Measurements from ENCODE around the gene PTPRN.

PTPRN gene

GRCh38 chr2:219252084-219252483 is 57.1 kb downstream of the PTPRN start:
- DNase-seq, result no peak
- in situ Hi-C loops (cut with MboI; ENCODE audit: low pct_unique_long_range_greater_than_20kb, low sequenced_read_pairs), result no loop called here

- no peak for DNase-seq
- in situ Hi-C loops (cut with MboI; ENCODE audit: low pct_unique_long_range_greater_than_20kb, low sequenced_read_pairs), result no loop called here
Observed at GRCh38 chr2:219251656-219252055, 57.5 kb downstream of the PTPRN start.

DNA sequence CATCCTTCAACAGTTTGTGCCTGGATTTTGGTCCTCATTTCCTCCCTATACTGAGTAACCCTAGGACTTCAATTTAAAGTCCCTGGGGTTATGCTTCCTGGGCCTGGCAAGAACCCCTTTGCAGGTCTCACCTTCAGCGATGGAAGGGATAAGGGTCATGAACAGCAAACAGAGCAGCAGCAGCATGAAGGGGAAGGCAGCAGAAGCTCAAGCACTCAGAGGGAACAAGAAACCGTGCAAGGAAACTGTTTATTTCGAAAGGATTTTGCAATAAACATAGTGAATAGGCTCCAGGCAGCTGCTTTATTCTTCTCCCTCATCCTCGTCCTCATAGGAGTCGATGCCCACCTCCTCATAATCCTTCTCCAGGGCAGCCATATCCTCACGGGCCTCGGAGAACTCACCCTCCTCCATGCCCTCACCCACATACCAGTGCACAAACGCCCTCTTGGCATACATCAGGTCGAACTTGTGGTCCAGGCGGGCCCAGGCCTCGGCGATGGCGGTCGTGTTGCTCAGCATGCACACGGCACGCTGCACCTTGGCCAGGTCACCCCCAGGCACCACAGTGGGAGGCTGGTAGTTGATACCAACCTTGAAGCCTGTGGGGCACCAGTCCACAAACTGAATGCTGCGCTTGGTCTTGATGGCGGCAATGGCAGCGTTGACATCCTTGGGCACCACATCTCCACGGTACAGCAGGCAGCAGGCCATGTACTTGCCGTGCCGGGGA is 59.0 kb downstream of the PTPRN start:
- no peak for DNase-seq
- in situ Hi-C loops (cut with MboI; ENCODE audit: low pct_unique_long_range_greater_than_20kb, low sequenced_read_pairs), result no loop called here

DNA sequence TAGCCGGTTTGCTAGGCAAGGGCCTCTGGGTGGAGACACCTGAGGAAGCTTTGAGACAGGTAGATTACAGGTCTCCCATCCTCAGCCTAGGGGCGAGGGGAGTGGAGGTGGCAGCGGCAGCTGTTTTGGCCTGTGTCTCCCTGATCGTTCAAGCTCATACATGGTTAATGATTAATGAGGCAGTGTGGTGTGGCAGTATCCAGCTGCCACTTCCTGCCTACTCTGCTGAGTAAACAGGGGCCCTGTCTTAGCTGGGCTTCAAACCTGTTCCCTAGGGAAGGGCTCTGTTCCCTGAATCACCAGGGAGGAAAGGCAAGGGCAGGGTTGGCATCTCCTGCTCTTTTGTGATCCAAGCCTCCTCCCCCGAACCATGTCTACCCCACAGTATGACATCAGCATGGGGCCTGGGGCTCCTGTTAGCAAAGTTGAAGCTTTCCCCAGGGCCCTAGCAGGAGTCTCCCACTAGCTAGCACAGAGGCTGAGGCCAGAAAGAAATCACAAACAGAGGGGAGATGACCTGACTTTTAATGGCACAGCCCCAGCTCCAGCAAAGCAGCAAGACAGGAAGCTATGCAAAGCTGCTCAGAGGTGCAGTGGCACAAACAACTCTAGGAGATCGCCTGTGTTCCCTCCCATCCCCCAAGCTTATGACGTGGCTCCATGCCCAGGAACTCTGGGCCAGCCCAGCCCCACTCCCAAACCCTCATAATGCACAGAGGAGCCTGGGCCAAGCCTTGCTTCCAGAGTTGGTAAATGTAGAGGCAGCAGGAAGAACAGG is 59.8 kb downstream of the PTPRN start:
- peak; percentile 74 for DNase-seq
- in situ Hi-C loops (cut with MboI; ENCODE audit: low pct_unique_long_range_greater_than_20kb, low sequenced_read_pairs), result no loop called here

DNA sequence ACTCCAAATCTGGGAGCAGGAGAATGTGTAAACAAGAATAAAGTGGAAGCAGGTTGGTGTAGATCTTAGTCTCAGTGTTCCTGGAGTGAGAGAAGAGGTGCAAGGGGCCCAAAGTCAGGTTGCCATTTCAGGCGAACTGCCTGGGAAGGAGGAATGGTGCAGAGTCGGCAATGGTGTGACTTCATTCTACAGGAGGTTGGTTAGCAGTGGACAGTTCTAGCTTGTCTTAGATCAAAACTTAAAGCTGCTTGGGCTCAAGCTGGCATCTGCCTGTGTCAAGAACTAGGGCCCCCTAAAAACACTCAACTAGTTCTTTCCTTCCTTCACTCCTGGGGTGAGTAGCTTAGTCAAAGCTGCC is 60.4 kb downstream of the PTPRN start:
- no peak for DNase-seq

DNA sequence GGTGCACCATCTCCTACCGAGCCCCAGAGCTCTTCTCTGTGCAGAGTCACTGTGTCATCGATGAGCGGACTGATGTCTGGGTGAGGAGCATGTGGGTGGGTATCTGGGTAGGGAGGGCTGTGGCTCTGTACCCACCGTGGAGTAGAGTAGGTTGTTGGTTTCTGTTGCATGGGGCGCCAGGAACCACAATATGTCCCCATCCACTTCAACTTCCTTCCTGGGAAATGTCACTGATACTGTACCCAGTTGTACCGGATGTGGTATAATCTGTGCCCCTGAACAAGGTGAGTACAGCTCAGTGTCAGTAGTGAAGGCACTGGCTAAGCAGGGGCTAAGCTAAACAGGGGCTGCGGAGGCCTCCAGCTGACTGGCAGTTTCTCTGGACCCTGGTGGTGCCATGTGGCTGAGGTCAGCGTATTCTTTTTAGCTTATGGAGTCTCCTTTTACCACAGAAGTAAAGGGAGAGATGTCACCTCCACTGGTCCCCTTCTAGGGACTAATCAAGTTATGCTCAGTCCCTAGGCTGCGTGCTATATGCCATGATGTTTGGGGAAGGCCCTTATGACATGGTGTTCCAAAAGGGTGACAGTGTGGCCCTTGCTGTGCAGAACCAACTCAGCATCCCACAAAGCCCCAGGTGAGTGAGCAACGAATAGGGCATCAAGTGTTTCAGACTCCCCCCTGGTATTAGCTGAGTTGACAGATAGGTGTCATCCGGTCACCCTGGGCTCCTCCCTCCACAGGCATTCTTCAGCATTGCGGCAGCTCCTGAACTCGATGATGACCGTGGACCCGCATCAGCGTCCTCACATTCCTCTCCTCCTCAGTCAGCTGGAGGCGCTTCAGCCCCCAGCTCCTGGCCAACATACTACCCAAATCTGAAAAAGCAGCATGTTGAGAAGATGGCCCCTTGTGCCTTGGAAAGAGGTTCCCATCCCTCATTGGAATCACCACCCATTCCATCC is 61.2 kb downstream of the PTPRN start:
- in situ Hi-C loops (cut with MboI; ENCODE audit: low pct_unique_long_range_greater_than_20kb, low sequenced_read_pairs), result no loop called here
- DNase-seq, result peak; percentile 19

More for the DNA sequence above, 60.4 kb downstream of the PTPRN start:
- in situ Hi-C loops (cut with MboI; ENCODE audit: low pct_unique_long_range_greater_than_20kb, low sequenced_read_pairs), result no loop called here

DNA sequence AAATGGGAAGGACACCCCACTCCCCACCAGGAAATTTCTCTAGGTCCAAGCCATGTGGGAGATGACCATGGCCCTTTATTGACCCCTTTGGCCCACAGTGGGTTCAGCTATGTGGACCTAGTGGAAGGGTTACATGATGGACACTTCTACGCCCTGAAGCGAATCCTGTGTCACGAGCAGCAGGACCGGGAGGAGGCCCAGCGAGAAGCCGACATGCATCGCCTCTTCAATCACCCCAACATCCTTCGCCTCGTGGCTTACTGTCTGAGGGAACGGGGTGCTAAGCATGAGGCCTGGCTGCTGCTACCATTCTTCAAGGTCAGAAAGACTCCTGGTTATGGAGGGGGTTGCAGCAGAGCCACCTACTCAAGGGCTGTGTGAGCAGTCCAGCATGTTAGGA is 62.6 kb downstream of the PTPRN start:
- DNase-seq, result no peak
- in situ Hi-C loops (cut with MboI; ENCODE audit: low pct_unique_long_range_greater_than_20kb, low sequenced_read_pairs), result no loop called here

DNA sequence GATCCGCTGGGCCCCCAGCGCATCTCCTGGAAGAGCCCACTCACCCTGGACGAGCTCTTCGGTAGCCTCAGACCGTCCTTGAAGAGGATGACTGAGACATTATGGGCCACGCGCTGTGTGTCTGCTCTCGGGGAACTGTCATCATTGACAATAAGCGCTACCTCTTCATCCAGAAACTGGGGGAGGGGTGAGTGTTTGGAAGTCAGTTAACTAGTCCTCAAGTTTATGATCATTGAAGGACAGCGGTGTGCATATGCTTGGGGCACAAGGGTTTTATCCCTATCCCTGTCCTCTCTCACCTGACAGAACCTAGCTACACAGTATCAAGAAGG is 63.3 kb downstream of the PTPRN start:
- in situ Hi-C loops (cut with MboI; ENCODE audit: low pct_unique_long_range_greater_than_20kb, low sequenced_read_pairs), result no loop called here

DNA sequence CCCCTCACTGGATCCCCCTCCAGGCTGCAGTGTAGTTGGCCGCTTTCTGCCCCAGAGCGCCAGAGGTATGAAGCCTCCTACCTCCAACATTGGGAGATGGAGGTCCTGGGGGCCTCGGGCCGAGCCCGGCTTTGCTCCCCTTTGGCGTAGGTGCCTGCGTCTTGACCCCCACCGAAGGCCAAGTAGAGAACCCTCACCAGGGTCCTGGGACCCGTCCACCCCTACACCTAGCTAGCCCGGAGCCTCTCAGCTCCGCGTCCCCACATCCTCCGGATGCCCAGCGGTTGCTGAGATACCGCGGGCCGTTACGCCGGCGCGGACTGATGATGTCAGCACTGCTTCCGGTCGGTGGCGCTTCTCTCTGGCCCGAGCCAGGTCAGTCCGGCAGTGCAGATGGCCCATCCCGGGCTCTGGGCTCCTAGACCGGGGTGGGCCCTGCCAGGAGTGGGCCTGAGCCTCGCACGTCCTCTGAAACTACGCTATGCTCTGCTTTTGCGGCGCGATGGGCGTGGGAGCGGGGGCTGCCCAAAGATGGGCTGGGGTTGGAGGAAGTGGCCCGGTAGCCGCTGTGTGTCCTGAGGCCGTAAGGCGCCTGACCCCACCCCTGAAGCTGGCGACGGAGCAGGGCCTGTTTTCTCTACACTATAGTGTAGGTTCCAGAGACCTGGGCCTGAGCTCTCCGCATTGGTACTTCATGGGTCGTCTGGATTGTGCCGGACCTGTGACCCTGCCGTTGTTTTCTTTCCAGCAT is 63.9 kb downstream of the PTPRN start, which contains the start of the genes GLB1L and STK16:
TSS of gene GLB1L (minus strand) at position 297 of the 751 bp plus-strand sequence. CDS start 1,871 bp downstream, outside the sequence.
TSS of gene STK16 (plus strand) at position 332 of the 751 bp plus-strand sequence. CDS start 521 bp downstream, outside the sequence.
- in situ Hi-C loops (cut with MboI; ENCODE audit: low pct_unique_long_range_greater_than_20kb, low sequenced_read_pairs), result no loop called here

More for the DNA sequence above, 63.3 kb downstream of the PTPRN start:
- no peak for DNase-seq

GRCh38 chr2:219244789-219245147 is 64.4 kb downstream of the PTPRN start:
- DNase-seq, result no peak
- in situ Hi-C loops (cut with MboI; ENCODE audit: low pct_unique_long_range_greater_than_20kb, low sequenced_read_pairs), result no loop called here

More for the DNA sequence above, 63.9 kb downstream of the PTPRN start, which contains the start of the genes GLB1L and STK16:
- peak; percentile 89 for DNase-seq

- in situ Hi-C loops (cut with MboI; ENCODE audit: low pct_unique_long_range_greater_than_20kb, low sequenced_read_pairs), result no loop called here
Observed at GRCh38 chr2:219243291-219243761, 65.9 kb downstream of the PTPRN start.

More at GRCh38 chr2:219243291-219243761, 65.9 kb downstream of the PTPRN start:
- no peak for DNase-seq

All from KBM-7 (cell line).